Neuronal stem cell (in vitro differentiated cells): Measurements from ENCODE around the gene CACHD1.

Experiments
- DNase-seq: peaks from one replicate; pipeline ENCODE4 v3.0.0-alpha.2; 2013; ENCODE audit warnings: low spot score
- H2AFZ ChIP-seq: one replicate; pipeline ENCODE4 v1.6.1; 2013; ENCODE audit warnings: mild to moderate bottlenecking, low read length, inconsistent platforms
- H2AK5ac ChIP-seq: 2 replicates; pipeline ENCODE4 v1.6.1; 2013; ENCODE audit warnings: low read depth, mild to moderate bottlenecking, inconsistent platforms, low read length, moderate library complexity, mixed read lengths
- H2BK120ac ChIP-seq: 2 replicates; pipeline ENCODE4 v1.6.1; 2013; ENCODE audit warnings: low read depth, mild to moderate bottlenecking, inconsistent platforms, low read length, moderate library complexity, mixed read lengths
- H2BK12ac ChIP-seq: one replicate; pipeline ENCODE4 v1.6.1; 2013; ENCODE audit warnings: low read length, inconsistent platforms
- H2BK15ac ChIP-seq: 2 replicates; pipeline ENCODE4 v1.6.1; 2013; ENCODE audit warnings: mild to moderate bottlenecking, low read length, inconsistent platforms, mixed read lengths
- H2BK5ac ChIP-seq: one replicate; pipeline ENCODE4 v1.6.1; 2013; ENCODE audit warnings: inconsistent platforms, mild to moderate bottlenecking, low read length, moderate library complexity
- H3K14ac ChIP-seq: one replicate; pipeline ENCODE4 v1.6.1; 2013; ENCODE audit warnings: low read length, inconsistent platforms
- H3K18ac ChIP-seq: 2 replicates; pipeline ENCODE4 v1.6.1; 2013; ENCODE audit warnings: low read length, inconsistent platforms
- H3K23ac ChIP-seq: 2 replicates; pipeline ENCODE4 v1.6.1; 2013; ENCODE audit warnings: low read depth, mild to moderate bottlenecking, mixed read lengths, low read length, inconsistent platforms; ENCODE audit not compliant: poor library complexity
- H3K27ac ChIP-seq: replicated peaks from 3 replicates; pipeline ENCODE4 v1.5.1; 2013; ENCODE audit warnings: low read length, inconsistent platforms
- H3K27me3 ChIP-seq, 3 experiments: 2 replicates each; pipeline ENCODE4 v1.6.1; 2013; ENCODE audit warnings: low read length in 3 of 3, mild to moderate bottlenecking in 2 of 3, inconsistent platforms in 1 of 3, low read depth in 1 of 3, mixed read lengths in 1 of 3, moderate library complexity in 1 of 3; ENCODE audit not compliant: control insufficient read depth in 3 of 3, insufficient read depth in 3 of 3
- H3K36me3 ChIP-seq, 2 donors: replicated peaks in 1 of 2; 2 replicates each; pipeline ENCODE4 v1.6.1; 2013; ENCODE audit warnings: low read length in 2 of 2; ENCODE audit not compliant: control insufficient read depth in 2 of 2, insufficient read depth in 2 of 2
- H3K4ac ChIP-seq: 2 replicates; pipeline ENCODE4 v1.6.1; 2013; ENCODE audit warnings: inconsistent platforms, mild to moderate bottlenecking, low read length, moderate library complexity
- H3K4me1 ChIP-seq, 2 donors: 1 replicate in 1 of 2; 2 replicates in 1 of 2; pipeline ENCODE4 v1.6.1; 2013; ENCODE audit warnings: low read length in 2 of 2, low read depth in 1 of 2; ENCODE audit not compliant: control insufficient read depth in 2 of 2, insufficient read depth in 1 of 2
- H3K4me2 ChIP-seq: one replicate; pipeline ENCODE4 v1.6.1; 2013; ENCODE audit warnings: mild to moderate bottlenecking, low read length, inconsistent platforms; ENCODE audit not compliant: insufficient read depth, poor library complexity, severe bottlenecking
- H3K4me3 ChIP-seq, 2 donors: 2 replicates each; pipeline ENCODE4 v1.5.1; 2013; ENCODE audit warnings: low read length in 2 of 2, mild to moderate bottlenecking in 2 of 2, inconsistent platforms in 1 of 2, moderate library complexity in 1 of 2
- H3K79me1 ChIP-seq: one replicate; pipeline ENCODE4 v1.6.1; 2013; ENCODE audit warnings: low read depth, mild to moderate bottlenecking, inconsistent platforms, low read length, moderate library complexity
- H3K9ac ChIP-seq: one replicate; pipeline ENCODE4 v1.6.1; 2013; ENCODE audit warnings: mild to moderate bottlenecking, low read depth, low read length, inconsistent platforms; ENCODE audit not compliant: poor library complexity
- H3K9me3 ChIP-seq, 2 donors: replicated peaks in 1 of 2; 2 replicates each; pipeline versions ENCODE3 to v1.6.1; 2013; ENCODE audit warnings: low read length in 2 of 2, mild to moderate bottlenecking in 2 of 2, inconsistent platforms in 1 of 2, low read depth in 1 of 2, mixed read lengths in 1 of 2, moderate library complexity in 1 of 2; ENCODE audit not compliant: control insufficient read depth in 2 of 2, insufficient read depth in 1 of 2
- H4K8ac ChIP-seq: one replicate; pipeline ENCODE4 v1.6.1; 2013; ENCODE audit warnings: low read depth, mild to moderate bottlenecking, inconsistent platforms, low read length, moderate library complexity
- H4K91ac ChIP-seq: one replicate; pipeline ENCODE4 v1.6.1; 2013; ENCODE audit warnings: low read length, low read depth, mild to moderate bottlenecking, inconsistent platforms; ENCODE audit not compliant: poor library complexity
- WGBS, 2 donors: extraction: QIAGEN DNeasy Blood & Tissue Kit; methylation state at CpG; one replicate each; pipeline ENCODE4 v1.1.7; 2013; ENCODE audit warnings: missing lambda C conversion rate in 2 of 2, mixed read lengths in 1 of 2; ENCODE audit not compliant: insufficient read length in 2 of 2, insufficient replicate concordance in 1 of 2; ENCODE audit errors: extremely low coverage in 2 of 2; 5-methylcytosine and 5-hydroxymethylcytosine counted together

CACHD1 gene

GRCh38 chr1:64679177-64679576 lies 209.2 kb downstream of the CACHD1 start:
- peaks cover 0 to 5% of the 10 kb centered on the region in 2 donors for H3K4me1 ChIP-seq
- no peak overlapping the region for H4K91ac ChIP-seq
- DNase-seq: no peak
- no peaks in the 10 kb centered on the region for H3K9me3 ChIP-seq
- H3K18ac ChIP-seq: no peak overlapping the region
- no peaks in the 10 kb centered on the region for H3K27me3 ChIP-seq
- no peak overlapping the region for H2BK5ac ChIP-seq
- H2AK5ac ChIP-seq: no peak overlapping the region
- H3K4ac ChIP-seq: no peak overlapping the region
- H4K8ac ChIP-seq: no peak overlapping the region
- no peak overlapping the region for H3K14ac ChIP-seq
- no peak overlapping the region for H3K4me3 ChIP-seq
- H3K27ac ChIP-seq: no peak overlapping the region
- no peak overlapping the region for H2BK120ac ChIP-seq
- H3K9ac ChIP-seq: no peak overlapping the region
- H3K79me1 ChIP-seq: no peaks in the 10 kb centered on the region
- peaks cover 13 to 98% of the 10 kb centered on the region in 2 donors for H3K36me3 ChIP-seq
- no peak overlapping the region for H2AFZ ChIP-seq
- H2BK12ac ChIP-seq: no peak overlapping the region
- no peak overlapping the region for H3K4me2 ChIP-seq
- WGBS, 2 donors: no CpG with 5 or more reads among the region's 6 CpGs
- no peak overlapping the region for H2BK15ac ChIP-seq
- H3K23ac ChIP-seq: no peak overlapping the region

GRCh38 chr1:64680599-64680998 lies 210.7 kb downstream of the CACHD1 start:
- Histone ChIP-seq H3K9me3 (no peaks in the 10 kb centered on the region), H3K27ac (no peak overlapping the region), H2AK5ac (no peak overlapping the region), H4K91ac (no peak overlapping the region), H3K23ac (no peak overlapping the region), H2BK5ac (no peak overlapping the region), H3K18ac (no peak overlapping the region), H3K79me1 (no peaks in the 10 kb centered on the region), H3K4me3 (no peak overlapping the region), H3K27me3 (no peaks in the 10 kb centered on the region), H4K8ac (no peak overlapping the region), H2BK12ac (no peak overlapping the region), H3K4me1 (peaks cover 0 to 5% of the 10 kb centered on the region in 2 donors), H2BK15ac (no peak overlapping the region), H3K36me3 (peaks cover 14 to 98% of the 10 kb centered on the region in 2 donors), H2BK120ac (no peak overlapping the region), H3K4ac (no peak overlapping the region), H3K14ac (no peak overlapping the region), H3K9ac (no peak overlapping the region), H3K4me2 (no peak overlapping the region), H2AFZ (no peak overlapping the region)
- no CpG with 5 or more reads among the region's 2 CpGs for WGBS, 2 donors
- DNase-seq: no peak

- Histone ChIP-seq H3K4me1 (peaks cover 0 to 5% of the 10 kb centered on the region in 2 donors), H3K36me3 (peaks cover 14 to 99% of the 10 kb centered on the region in 2 donors), H2AK5ac (no peak overlapping the region), H3K23ac (no peak overlapping the region), H3K4me2 (no peak overlapping the region), H3K9ac (no peak overlapping the region), H2BK120ac (no peak overlapping the region), H2BK15ac (no peak overlapping the region), H3K79me1 (no peaks in the 10 kb centered on the region), H2AFZ (no peak overlapping the region), H3K27me3 (no peaks in the 10 kb centered on the region), H3K9me3 (no peaks in the 10 kb centered on the region), H3K27ac (no peak overlapping the region), H3K18ac (no peak overlapping the region), H4K8ac (no peak overlapping the region), H3K4me3 (no peak overlapping the region), H2BK5ac (no peak overlapping the region), H3K4ac (no peak overlapping the region), H3K14ac (no peak overlapping the region), H4K91ac (no peak overlapping the region), H2BK12ac (no peak overlapping the region)
- WGBS, 2 donors: no CpG with 5 or more reads among the region's 5 CpGs
- no peak for DNase-seq
Observed at GRCh38 chr1:64681043-64681442, 211.1 kb downstream of the CACHD1 start.

- no CpG with 5 or more reads among the region's 2 CpGs for WGBS, 2 donors
- no peak overlapping the region for H3K9ac ChIP-seq
- no peak overlapping the region for H4K8ac ChIP-seq
- H3K4me3 ChIP-seq: no peak overlapping the region
- H3K9me3 ChIP-seq: no peaks in the 10 kb centered on the region
- no peak overlapping the region for H2AFZ ChIP-seq
- no peak overlapping the region for H2BK120ac ChIP-seq
- no peak for DNase-seq
- peaks cover 0 to 5% of the 10 kb centered on the region in 2 donors for H3K4me1 ChIP-seq
- H3K36me3 ChIP-seq: peaks cover 10 to 96% of the 10 kb centered on the region in 2 donors
- no peak overlapping the region for H3K4me2 ChIP-seq
- no peak overlapping the region for H3K27ac ChIP-seq
- no peak overlapping the region for H3K14ac ChIP-seq
- no peak overlapping the region for H2BK12ac ChIP-seq
- H3K79me1 ChIP-seq: no peaks in the 10 kb centered on the region
- no peak overlapping the region for H3K4ac ChIP-seq
- no peak overlapping the region for H2BK15ac ChIP-seq
- H3K27me3 ChIP-seq: no peaks in the 10 kb centered on the region
- no peak overlapping the region for H3K18ac ChIP-seq
- no peak overlapping the region for H3K23ac ChIP-seq
- no peak overlapping the region for H4K91ac ChIP-seq
- H2BK5ac ChIP-seq: no peak overlapping the region
- H2AK5ac ChIP-seq: no peak overlapping the region
Observed at GRCh38 chr1:64683419-64683818, 213.5 kb downstream of the CACHD1 start.
